GM21528 (cell line): ENCODE results near the gene ITPKB.
A peak's percentile ranks its signal among the peaks of the same experiment; 100 is the strongest.
"Not testable (repeated sequence)": the region's sequence is repeated elsewhere in the genome, so short reads cannot be mapped to it uniquely, and the experiment has no call there.

ENCODE experiments used
- ATAC-seq: cut with Tn5 transposase; IDR thresholded peaks from one replicate; pipeline ENCODE4 v1.9.1; 2021; ENCODE audit warnings: mild to moderate bottlenecking, moderate library complexity; ENCODE audit not compliant: unreplicated experiment, low FRiP score

The ITPKB gene

GRCh38 chr1:226761322-226761721 lies 22.2 kb upstream of the ITPKB start:
- ATAC-seq = no peak

- no peak for ATAC-seq
These were observed 15.9 kb upstream of the ITPKB start for GRCh38 chr1:226754793-226755533.

GRCh38 chr1:226754097-226754496 lies 15.0 kb upstream of the ITPKB start:
- no peak for ATAC-seq

GRCh38 chr1:226751703-226752102 lies 12.6 kb upstream of the ITPKB start:
- ATAC-seq = no peak

- ATAC-seq = no peak
These were observed 12.1 kb upstream of the ITPKB start for GRCh38 chr1:226751214-226751613.

- no peak for ATAC-seq
These were observed 10.4 kb upstream of the ITPKB start for GRCh38 chr1:226749467-226749866.

- ATAC-seq = no peak
These were observed 9.2 kb upstream of the ITPKB start for GRCh38 chr1:226748306-226748705.

- not testable (repeated sequence) for ATAC-seq
These were observed 8.6 kb upstream of the ITPKB start for GRCh38 chr1:226747519-226748263.

GRCh38 chr1:226743259-226743658 lies 4.2 kb upstream of the ITPKB start:
- no peak for ATAC-seq

GRCh38 chr1:226741009-226741408 lies 1.9 kb upstream of the ITPKB start:
- ATAC-seq = no peak

GRCh38 chr1:226739696-226740065 lies 599 bp upstream of the ITPKB start:
- ATAC-seq = no peak

GRCh38 chr1:226738421-226738994 lies 574 bp downstream of the ITPKB start:
- no peak for ATAC-seq

GRCh38 chr1:226737819-226738420 lies 1.2 kb downstream of the ITPKB start:
- ATAC-seq = peak; percentile 23

GRCh38 chr1:226736908-226737818 lies 1.9 kb downstream of the ITPKB start:
- peak; percentile 16 for ATAC-seq

GRCh38 chr1:226736001-226736907 lies 2.8 kb downstream of the ITPKB start:
- ATAC-seq = no peak

- no peak for ATAC-seq
These were observed 3.5 kb downstream of the ITPKB start for GRCh38 chr1:226735576-226735975.

GRCh38 chr1:226734611-226735153 lies 4.4 kb downstream of the ITPKB start:
- ATAC-seq = no peak

GRCh38 chr1:226733876-226734275 lies 5.2 kb downstream of the ITPKB start:
- no peak for ATAC-seq

GRCh38 chr1:226733304-226733703 lies 5.8 kb downstream of the ITPKB start:
- ATAC-seq = no peak
